ENCODE measurements around the gene RBFOX1. TPM values are rescaled to one million over a fixed set of nuclear protein-coding genes. Genes with fewer than 3 reads are reported as not detected.

Gene RBFOX1
- total RNA-seq, 1 experiment from 2014 or later: not detected

GRCh38 chr16:7304279-7304678, 28.4 kb upstream of the RBFOX1 start:
- no peak for DNase-seq (ENCODE audit: low read depth, low spot score)
- ATAC-seq: no peak
- BruUV-seq (replicated peaks): no TSS peak
- Histone ChIP-seq H3K36me3 (ENCODE audit: control insufficient read depth in 1 of 2, insufficient read depth in 2 of 2, low read length in 2 of 2) (no peaks in the 10 kb centered on the region), H4K20me1 (ENCODE audit: insufficient read depth) (no peaks in the 10 kb centered on the region), H3K79me2 (ENCODE audit: insufficient read depth, low read length) (no peaks in the 10 kb centered on the region), H3K27me3 (ENCODE audit: insufficient read depth, low read length) (no peaks in the 10 kb centered on the region), H3K4me3 (replicated peaks in 1 of 2; ENCODE audit: low read depth in 1 of 2, low read length in 2 of 2) (no peak overlapping the region), H3K27ac (ENCODE audit: low read depth, low read length) (no peak overlapping the region), H3K4me1 (ENCODE audit: control insufficient read depth in 1 of 2, insufficient read depth in 2 of 2, low read length in 2 of 2) (no peaks in the 10 kb centered on the region), H3K9ac (ENCODE audit: low read length) (no peak overlapping the region), H2AFZ (ENCODE audit: low read depth, low read length, poor library complexity, severe bottlenecking) (no peak overlapping the region), H3K9me2 (ENCODE audit: insufficient read depth) (no peaks in the 10 kb centered on the region), H3K4me2 (ENCODE audit: low read length) (no peak overlapping the region), H3K9me3 (ENCODE audit: control insufficient read depth in 1 of 2, insufficient read depth in 1 of 2, low read depth in 1 of 2, low read length in 2 of 2) (peaks cover 11 to 22% of the 10 kb centered on the region in 2 experiments; a peak in 3 of 4 replicates)
- no peak for TF ChIP-seq RAD21 (IDR thresholded peaks at IDR 0.05; ENCODE audit: low read depth)
- TF ChIP-seq REST (IDR thresholded peaks at IDR 0.05; ENCODE audit: low read depth): no peak
- TF ChIP-seq CBX3 (IDR thresholded peaks at IDR 0.05; ENCODE audit: low read depth): no peak
- CTCF ChIA-PET: no interaction called here
- intact Hi-C loops (cut with micrococcal nuclease): no loop called here
- POLR2A ChIA-PET: no interaction called here
- RAD21 ChIA-PET (ENCODE audit: low non-redundant PET in 1 of 2, low total read pairs in 2 of 2, uncharacterized antibody in 2 of 2, unreplicated experiment in 2 of 2): no interaction called here

DNA sequence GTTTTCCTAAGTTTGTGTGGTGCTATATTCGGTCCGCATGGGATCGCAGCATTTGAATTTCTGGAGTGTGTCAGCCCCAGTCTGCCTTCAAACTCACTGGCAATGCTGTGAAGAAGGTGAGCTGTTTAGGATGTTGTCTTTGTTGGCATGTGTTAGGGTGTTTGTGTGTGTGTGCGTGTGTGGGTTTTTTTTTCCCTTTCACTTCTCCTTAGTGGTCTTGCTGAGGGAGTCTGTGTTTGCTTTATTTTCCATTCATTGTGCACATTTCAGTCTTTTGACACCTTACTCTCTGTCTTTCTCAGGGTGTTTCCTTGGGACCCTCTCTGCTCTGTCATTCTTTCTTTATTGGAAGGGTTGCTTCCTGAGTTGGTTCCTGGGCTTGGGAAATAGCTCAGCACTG, 27.7 kb upstream of the RBFOX1 start:
- ATAC-seq (no peak), DNase-seq (ENCODE audit: low read depth, low spot score) (no peak)
- no peak overlapping the region for H2AFZ ChIP-seq (ENCODE audit: low read depth, low read length, poor library complexity, severe bottlenecking)
- no peak overlapping the region for H3K4me2 ChIP-seq (ENCODE audit: low read length)
- ChIA-PET POLR2A (no interaction called here), CTCF (no interaction called here), RAD21 (ENCODE audit: low non-redundant PET in 1 of 2, low total read pairs in 2 of 2, uncharacterized antibody in 2 of 2, unreplicated experiment in 2 of 2) (no interaction called here)
- intact Hi-C loops (cut with micrococcal nuclease): no loop called here
- H3K27ac ChIP-seq (ENCODE audit: low read depth, low read length): no peak overlapping the region
- no peaks in the 10 kb centered on the region for H3K4me1 ChIP-seq (ENCODE audit: control insufficient read depth in 1 of 2, insufficient read depth in 2 of 2, low read length in 2 of 2)
- H3K9me3 ChIP-seq (ENCODE audit: control insufficient read depth in 1 of 2, insufficient read depth in 1 of 2, low read depth in 1 of 2, low read length in 2 of 2): peaks cover 10 to 19% of the 10 kb centered on the region in 2 experiments; a peak in 3 of 4 replicates
- H3K27me3 ChIP-seq (ENCODE audit: insufficient read depth, low read length): no peaks in the 10 kb centered on the region
- BruUV-seq (replicated peaks): no TSS peak
- H4K20me1 ChIP-seq (ENCODE audit: insufficient read depth): no peaks in the 10 kb centered on the region
- H3K9ac ChIP-seq (ENCODE audit: low read length): no peak overlapping the region
- H3K36me3 ChIP-seq (ENCODE audit: control insufficient read depth in 1 of 2, insufficient read depth in 2 of 2, low read length in 2 of 2): no peaks in the 10 kb centered on the region
- no peaks in the 10 kb centered on the region for H3K9me2 ChIP-seq (ENCODE audit: insufficient read depth)
- TF ChIP-seq EGR1 (IDR thresholded peaks at IDR 0.05; ENCODE audit: low read depth): no peak
- no peak for TF ChIP-seq YY1 (IDR thresholded peaks at IDR 0.05; ENCODE audit: extremely low read depth, insufficient replicate concordance, low read depth, low read length)
- no peak overlapping the region for H3K4me3 ChIP-seq (replicated peaks in 1 of 2; ENCODE audit: low read depth in 1 of 2, low read length in 2 of 2)
- no peaks in the 10 kb centered on the region for H3K79me2 ChIP-seq (ENCODE audit: insufficient read depth, low read length)
